SH-SY5Y (cell line): ENCODE measurements around the gene SOCS6.

Experiments
- GATA2 ChIP-seq: IDR thresholded peaks from 2 replicates; pipeline ENCODE4 v1.6.1; 2011; ENCODE audit warnings: mild to moderate bottlenecking, low read depth, low read length
- GATA3 ChIP-seq: IDR thresholded peaks from 2 replicates; pipeline ENCODE4 v1.6.1; 2011; ENCODE audit warnings: low read depth, mild to moderate bottlenecking, low read length, moderate library complexity

DNA sequence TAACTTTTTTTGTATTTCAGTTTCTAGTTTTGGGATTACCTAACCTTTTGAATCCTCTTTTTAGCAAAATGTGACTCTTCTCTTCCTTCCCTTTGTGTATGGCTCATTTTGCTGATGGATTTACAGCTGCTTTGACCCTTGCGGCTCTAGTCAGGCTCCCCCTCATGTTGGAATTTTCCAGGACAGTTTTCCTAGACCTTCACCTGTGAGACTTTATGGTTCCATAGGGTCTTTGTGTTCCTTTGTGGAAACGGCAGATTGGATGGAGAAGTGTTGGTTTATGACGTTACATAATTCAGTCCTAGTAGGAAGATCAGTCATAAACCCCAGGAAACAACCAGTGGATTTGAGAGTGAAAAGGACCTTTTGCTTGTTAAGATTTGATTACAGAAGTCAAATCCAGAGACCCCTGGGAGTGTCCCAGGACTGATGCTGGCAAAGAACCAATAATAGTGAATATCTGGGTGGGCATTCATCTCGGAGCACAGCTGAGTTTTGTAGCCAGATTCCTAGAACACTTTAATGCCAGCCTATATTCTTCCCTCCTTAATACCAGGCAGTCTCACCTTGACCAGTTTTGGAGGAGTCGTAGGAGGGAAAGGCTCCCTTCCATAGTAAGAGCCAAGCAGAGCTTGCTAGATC is 42.7 kb downstream of the SOCS6 start:
- TF ChIP-seq GATA3 (no peak), GATA2 (no peak)
